Hepatocyte (in vitro differentiated cells): Measurements from ENCODE around the gene SOWAHA.

Experiments
- EZH2 ChIP-seq: fragments of 200-600 bp; sonication (generic); IDR thresholded peaks from 2 replicates; pipeline ENCODE4 v1.6.1; 2016; ENCODE audit warnings: antibody characterized with exemption, mild to moderate bottlenecking, borderline replicate concordance
- EZH2phosphoT487 ChIP-seq: fragments of 200-600 bp; sonication (generic); IDR thresholded peaks from one replicate; pipeline ENCODE4 v1.6.1; 2018; ENCODE audit warnings: antibody characterized with exemption, mild to moderate bottlenecking, low read depth, moderate library complexity; ENCODE audit not compliant: unreplicated experiment, severe bottlenecking
- TF ChIP-seq, protein P1 (sequence below): fragments of 200-600 bp; sonication (generic); IDR thresholded peaks from 2 replicates; pipeline ENCODE4 v1.5.1; 2016; ENCODE audit warnings: antibody characterized with exemption, mild to moderate bottlenecking; ENCODE audit not compliant: poor library complexity

DNA sequence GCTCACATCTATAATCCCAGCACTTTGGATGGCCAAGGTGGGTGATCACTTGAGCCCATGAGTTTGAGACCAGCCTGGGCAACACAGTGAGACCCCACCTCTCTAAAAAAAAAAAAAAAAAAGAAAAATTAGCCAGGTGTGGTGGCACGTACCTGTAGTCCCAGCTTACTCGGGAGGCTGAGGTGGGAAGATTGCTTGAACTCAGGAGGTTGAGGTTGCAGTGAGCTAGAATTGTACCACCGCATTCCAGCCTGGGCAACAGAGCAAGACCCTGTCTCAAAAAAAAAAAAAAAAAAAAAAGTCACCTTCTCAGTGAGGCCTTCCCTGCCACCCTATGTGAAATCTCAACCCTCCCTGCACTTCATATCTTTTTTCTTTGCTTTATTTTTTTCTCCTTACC is 22.1 kb upstream of the SOWAHA start:
- TF ChIP-seq, protein P1, sequence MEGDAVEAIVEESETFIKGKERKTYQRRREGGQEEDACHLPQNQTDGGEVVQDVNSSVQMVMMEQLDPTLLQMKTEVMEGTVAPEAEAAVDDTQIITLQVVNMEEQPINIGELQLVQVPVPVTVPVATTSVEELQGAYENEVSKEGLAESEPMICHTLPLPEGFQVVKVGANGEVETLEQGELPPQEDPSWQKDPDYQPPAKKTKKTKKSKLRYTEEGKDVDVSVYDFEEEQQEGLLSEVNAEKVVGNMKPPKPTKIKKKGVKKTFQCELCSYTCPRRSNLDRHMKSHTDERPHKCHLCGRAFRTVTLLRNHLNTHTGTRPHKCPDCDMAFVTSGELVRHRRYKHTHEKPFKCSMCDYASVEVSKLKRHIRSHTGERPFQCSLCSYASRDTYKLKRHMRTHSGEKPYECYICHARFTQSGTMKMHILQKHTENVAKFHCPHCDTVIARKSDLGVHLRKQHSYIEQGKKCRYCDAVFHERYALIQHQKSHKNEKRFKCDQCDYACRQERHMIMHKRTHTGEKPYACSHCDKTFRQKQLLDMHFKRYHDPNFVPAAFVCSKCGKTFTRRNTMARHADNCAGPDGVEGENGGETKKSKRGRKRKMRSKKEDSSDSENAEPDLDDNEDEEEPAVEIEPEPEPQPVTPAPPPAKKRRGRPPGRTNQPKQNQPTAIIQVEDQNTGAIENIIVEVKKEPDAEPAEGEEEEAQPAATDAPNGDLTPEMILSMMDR, result no peak
- no peak for TF ChIP-seq EZH2
- TF ChIP-seq EZH2phosphoT487, result no peak
